D341Med (cell line): Measurements from ENCODE around the gene ELMO1.
"Not testable (repeated sequence)": the region's sequence is repeated elsewhere in the genome, so short reads cannot be mapped to it uniquely, and the experiment has no call there.

Experiments used
- DNase-seq: peaks from one replicate; pipeline ENCODE4 v3.0.0; 2012; ENCODE audit warnings: low spot score

ELMO1 gene

GRCh38 chr7:37013771-37014170 is 434.9 kb downstream of the ELMO1 start:
- no peak for DNase-seq

GRCh38 chr7:37011151-37011890 is 437.3 kb downstream of the ELMO1 start:
- no peak for DNase-seq

DNA sequence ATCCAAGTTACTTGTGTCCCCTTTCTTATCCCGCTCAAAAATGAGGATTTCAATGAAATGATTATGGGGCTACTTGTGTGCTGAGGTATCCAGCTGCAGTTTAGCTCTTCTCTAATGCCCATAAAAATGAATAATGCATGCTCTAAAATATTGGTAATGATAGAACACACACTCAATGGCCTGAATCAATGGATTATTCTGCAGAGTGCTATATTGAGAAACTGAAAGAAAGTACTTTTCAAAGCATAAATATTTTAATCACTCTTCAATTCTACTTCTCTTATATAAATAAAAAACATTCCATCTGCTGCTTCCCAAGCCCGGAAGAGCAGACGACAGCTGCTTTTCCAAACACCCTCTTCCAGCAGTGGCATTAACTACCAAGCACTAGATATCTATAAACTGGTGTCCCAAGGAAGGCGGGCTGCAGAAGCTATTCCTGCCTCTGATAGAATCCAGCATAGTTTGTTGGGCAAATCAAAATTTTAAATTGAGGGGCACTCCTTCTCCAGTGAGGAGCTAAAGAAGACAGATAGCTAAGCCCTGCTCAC is 439.5 kb downstream of the ELMO1 start:
- DNase-seq: no peak

DNA sequence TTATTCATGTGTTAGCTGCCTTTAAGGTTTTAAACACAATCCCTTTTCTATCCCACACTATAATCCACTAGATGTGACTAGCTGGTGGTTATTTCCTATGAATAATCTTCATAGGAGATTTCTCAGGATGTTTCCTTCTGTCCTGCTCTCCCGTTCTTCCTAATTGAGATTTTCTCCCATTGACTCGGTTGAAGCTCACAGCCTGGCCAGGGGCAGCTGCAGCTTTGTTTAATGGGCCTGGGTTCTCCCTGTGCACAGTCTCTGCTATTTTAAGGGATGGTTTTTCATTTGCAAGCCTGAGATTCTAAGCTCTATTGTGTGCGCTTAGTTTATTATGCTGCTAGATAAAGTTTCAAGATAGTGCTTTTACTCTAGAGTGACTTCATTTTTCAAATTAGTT is 441.0 kb downstream of the ELMO1 start:
- DNase-seq: no peak

DNA sequence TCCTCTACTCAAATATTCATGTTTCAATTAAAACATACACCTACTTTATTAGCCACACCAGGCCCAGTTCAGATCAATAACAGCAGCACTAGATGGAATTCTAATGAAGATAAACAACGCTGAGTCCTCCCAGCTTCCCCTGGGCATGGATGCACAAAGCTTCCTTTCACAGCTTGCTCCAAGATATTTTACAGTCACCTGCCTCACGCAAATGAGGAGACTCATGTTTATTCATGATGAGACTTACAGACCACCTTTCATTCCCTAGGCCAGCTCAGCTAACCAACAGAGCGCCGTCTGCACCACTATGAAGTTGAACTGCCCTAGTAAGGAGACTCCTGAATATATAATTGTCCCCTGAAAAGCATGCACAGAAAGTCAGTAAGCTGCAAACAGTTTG is 441.4 kb downstream of the ELMO1 start:
- no peak for DNase-seq

GRCh38 chr7:37006764-37007163 is 441.9 kb downstream of the ELMO1 start:
- DNase-seq: no peak

GRCh38 chr7:37000511-37000910 is 448.2 kb downstream of the ELMO1 start:
- no peak for DNase-seq

DNA sequence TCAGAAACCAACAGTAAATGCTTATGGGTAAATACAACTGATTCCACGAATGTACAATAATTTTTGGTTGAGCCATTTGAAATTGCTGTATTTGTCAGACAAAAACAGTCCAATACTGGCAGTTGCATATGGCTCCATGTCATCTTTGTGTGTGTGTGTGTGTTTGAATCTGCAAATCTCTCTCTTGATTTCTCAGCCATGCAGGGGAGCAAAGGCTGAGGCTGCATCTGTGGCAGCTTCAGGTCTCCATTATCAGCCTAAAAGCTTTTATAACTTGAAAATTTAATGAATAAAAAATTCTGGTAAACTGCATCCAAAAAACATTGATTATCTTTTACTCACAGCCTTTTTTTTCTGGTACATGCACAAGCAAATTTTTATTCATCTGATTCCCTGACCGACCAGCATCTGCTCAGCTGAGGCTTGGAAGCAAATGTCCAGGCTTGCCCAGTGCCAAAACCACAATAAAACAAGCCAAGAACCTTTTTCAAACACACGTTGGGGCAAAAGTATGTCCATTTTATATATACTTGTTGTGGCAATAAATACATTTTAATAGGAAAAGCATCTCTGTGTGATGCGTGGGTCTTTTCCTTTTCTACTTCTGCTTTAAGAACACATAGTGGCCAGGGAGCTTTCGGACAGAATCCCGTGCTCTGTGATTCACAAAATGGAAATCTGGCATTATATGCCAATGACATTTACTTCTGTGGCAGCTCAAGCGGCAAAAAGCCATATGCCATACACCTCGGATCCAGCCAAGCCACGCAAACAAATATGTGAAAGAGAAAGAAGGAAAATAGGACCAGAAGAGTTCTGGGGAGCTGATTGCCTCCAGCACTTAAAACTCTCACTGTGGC is 448.8 kb downstream of the ELMO1 start:
- DNase-seq: no peak

- no peak for DNase-seq
Measured at GRCh38 chr7:36995776-36996175, 452.9 kb downstream of the ELMO1 start.

GRCh38 chr7:36994456-36995112 is 454.1 kb downstream of the ELMO1 start:
- DNase-seq: no peak

- peak; percentile 63 for DNase-seq
Measured at GRCh38 chr7:36986948-36987724, 461.5 kb downstream of the ELMO1 start.

DNA sequence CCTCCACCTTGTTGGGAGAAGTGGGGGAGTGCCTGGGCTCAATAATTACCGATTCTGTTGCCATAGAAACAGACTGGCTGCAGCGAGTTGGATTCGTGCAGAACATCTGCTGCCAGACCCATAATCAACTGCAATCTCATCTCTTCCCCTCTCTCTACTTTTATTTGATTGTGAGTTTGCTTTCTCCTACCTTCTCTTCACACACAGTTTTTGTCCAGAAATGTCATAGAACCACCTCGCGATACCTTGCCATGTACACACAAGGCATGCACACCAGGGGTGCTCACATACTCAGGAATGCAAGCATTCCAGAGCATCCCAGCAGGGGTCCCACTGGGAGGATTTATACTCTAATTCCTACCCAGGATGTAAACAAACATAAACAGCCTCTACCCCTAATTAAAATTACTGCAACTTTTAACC is 462.1 kb downstream of the ELMO1 start:
- DNase-seq: no peak

DNA sequence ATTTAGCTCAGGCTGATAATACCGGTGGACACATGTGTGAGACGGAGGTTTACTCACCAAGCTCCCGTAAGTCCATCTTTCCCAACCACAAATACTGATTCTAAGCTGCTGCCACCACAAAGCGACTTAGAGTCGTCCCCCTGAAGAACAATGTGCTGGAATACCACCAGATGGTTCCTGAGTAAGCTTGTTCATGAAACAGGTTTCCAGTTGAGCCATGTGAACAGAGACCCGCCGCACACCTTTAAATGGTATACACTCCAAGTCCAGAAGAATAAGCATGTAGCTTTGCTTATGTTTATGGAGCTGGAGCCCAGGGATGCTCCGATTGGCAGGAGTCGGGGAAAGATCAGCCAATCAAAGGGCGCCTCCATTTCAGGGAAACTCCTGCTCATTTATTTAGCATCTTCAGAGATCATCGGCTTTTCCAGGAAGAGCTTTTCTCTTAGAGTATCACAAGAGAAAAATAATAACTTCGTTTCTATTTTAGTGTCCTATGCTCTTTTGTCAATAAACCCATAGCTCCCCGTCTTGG is 462.7 kb downstream of the ELMO1 start:
- DNase-seq: no peak

GRCh38 chr7:36985316-36985715 is 463.3 kb downstream of the ELMO1 start:
- no peak for DNase-seq

DNA sequence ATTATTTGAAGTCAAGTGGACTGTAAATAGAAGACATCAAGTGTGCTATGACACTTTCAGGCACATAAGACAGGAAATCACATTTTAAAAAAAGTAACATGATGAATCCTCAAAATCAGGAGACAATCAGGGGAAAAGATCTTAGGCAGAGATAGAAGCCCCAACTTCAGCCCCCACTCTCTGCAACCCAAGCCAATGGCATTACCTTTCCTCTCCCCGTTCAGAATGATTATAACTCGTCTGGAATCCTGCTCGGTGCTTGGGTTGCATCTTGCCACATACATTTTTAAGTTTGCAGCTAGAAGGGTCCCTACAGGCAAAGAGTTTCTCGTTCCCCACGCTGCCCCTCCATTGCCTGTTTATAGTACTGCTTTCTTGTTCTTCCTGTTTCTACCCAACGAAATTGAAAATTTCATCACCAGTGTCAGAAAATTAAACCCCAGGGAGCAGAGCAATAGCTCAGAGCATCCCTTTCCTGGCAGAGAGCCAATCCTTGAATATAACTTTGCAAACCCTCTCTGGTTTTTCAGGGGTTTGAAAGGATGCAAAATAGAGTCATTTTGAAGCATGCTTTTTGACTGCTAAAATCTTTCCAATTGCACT is 463.9 kb downstream of the ELMO1 start:
- DNase-seq: no peak

DNA sequence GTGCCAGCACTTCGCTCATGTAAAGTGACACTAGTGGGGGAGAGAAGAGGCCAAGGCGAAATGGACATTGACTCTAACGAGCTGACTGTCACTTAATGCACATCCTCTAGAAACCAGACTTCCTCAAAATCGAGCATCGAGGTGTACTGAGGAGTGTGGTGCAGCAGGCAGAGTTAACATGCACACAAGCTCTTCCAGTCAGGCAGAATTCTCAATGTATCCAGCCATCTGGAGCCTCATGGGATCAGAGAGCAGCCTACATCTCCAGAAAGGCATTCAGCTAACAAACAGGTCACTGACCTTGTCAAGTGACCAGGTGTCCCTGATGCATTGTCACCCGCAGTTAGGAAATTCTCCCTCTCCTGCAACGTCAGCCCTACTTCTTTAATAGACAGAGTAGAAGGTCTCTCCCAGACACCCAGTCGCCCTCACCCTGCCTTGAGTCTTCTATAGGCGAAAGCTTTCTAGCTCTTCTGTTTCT is 464.6 kb downstream of the ELMO1 start:
- DNase-seq: no peak

- no peak for DNase-seq
Measured at GRCh38 chr7:36982766-36983165, 465.9 kb downstream of the ELMO1 start.

DNA sequence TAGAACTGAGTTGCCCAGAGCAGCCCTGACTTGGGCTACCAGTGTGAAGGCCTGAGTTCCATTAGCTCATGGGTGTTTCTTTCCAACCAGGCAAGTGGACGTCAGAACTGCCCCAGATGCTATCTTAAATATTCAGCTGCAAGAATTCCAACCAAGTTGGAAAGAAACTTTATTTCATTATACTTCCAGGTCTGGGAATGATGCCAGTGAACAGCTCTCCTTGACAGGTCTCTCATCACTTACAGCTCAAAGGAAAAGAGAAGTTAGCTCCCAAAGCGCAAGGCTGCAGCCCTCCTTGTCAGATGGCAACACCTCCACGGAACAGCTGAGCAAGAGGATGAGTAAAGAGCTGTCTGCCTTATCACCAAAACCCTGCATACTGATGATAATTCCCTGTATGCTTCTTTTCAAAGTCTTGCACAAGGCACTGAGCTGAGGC is 468.8 kb downstream of the ELMO1 start:
- no peak for DNase-seq

GRCh38 chr7:36978461-36978860 is 470.2 kb downstream of the ELMO1 start:
- no peak for DNase-seq

- no peak for DNase-seq
Measured at GRCh38 chr7:36977878-36978277, 470.8 kb downstream of the ELMO1 start.

- not testable (repeated sequence) for DNase-seq
Measured at GRCh38 chr7:36973534-36973933, 475.1 kb downstream of the ELMO1 start.
